Cardiac fibroblast (primary cell): ENCODE data around the gene ASB12.

Experiments
- DNase-seq, 2 donors: peaks; one replicate each; pipeline versions ENCODE4 v3.0.0 to v3.0.0-alpha.2; 2010; ENCODE audit warnings: low read depth in 2 of 2
- H3K4me3 ChIP-seq, 2 donors: replicated peaks in 1 of 2; 1 replicate in 1 of 2; 2 replicates in 1 of 2; pipeline ENCODE4 v1.5.1; 2011; ENCODE audit warnings: low read depth in 2 of 2, low read length in 2 of 2, mild to moderate bottlenecking in 2 of 2, moderate library complexity in 1 of 2
- CTCF ChIP-seq: IDR thresholded peaks from one replicate; pipeline ENCODE4 v1.5.1; 2011; ENCODE audit warnings: low read depth, mild to moderate bottlenecking, low read length, inconsistent platforms

ASB12 gene

GRCh38 chrX:64195862-64196261 lies 34.5 kb downstream of the ASB12 start:
- no peak overlapping the region for H3K4me3 ChIP-seq

GRCh38 chrX:64192673-64193072 lies 37.7 kb downstream of the ASB12 start:
- DNase-seq: no peak
- TF ChIP-seq CTCF: no peak

More at GRCh38 chrX:64195862-64196261, 34.5 kb downstream of the ASB12 start:
- no peak for DNase-seq
- TF ChIP-seq CTCF: no peak

GRCh38 chrX:64192040-64192439 lies 38.4 kb downstream of the ASB12 start:
- no peak for TF ChIP-seq CTCF
- DNase-seq: no peak
- H3K4me3 ChIP-seq: no peak overlapping the region

More at GRCh38 chrX:64192673-64193072, 37.7 kb downstream of the ASB12 start:
- H3K4me3 ChIP-seq: no peak overlapping the region

- TF ChIP-seq CTCF: no peak
- H3K4me3 ChIP-seq: no peak overlapping the region
- no peak for DNase-seq
Measured at GRCh38 chrX:64191281-64192010, 39.0 kb downstream of the ASB12 start.

- no peak overlapping the region for H3K4me3 ChIP-seq
- TF ChIP-seq CTCF: no peak
- DNase-seq: no peak
Measured at GRCh38 chrX:64190136-64190740, 40.2 kb downstream of the ASB12 start.

GRCh38 chrX:64188901-64189300 lies 41.5 kb downstream of the ASB12 start:
- no peak for DNase-seq
- TF ChIP-seq CTCF: no peak
- H3K4me3 ChIP-seq: no peak overlapping the region
